ENCODE measurements around the gene CLIC3. TPM values are rescaled to one million over a fixed set of nuclear protein-coding genes. Genes with fewer than 3 reads are reported as not detected.

Gene CLIC3
- total RNA-seq, 1 experiment from 2014 or later: 0.55 TPM

DNA sequence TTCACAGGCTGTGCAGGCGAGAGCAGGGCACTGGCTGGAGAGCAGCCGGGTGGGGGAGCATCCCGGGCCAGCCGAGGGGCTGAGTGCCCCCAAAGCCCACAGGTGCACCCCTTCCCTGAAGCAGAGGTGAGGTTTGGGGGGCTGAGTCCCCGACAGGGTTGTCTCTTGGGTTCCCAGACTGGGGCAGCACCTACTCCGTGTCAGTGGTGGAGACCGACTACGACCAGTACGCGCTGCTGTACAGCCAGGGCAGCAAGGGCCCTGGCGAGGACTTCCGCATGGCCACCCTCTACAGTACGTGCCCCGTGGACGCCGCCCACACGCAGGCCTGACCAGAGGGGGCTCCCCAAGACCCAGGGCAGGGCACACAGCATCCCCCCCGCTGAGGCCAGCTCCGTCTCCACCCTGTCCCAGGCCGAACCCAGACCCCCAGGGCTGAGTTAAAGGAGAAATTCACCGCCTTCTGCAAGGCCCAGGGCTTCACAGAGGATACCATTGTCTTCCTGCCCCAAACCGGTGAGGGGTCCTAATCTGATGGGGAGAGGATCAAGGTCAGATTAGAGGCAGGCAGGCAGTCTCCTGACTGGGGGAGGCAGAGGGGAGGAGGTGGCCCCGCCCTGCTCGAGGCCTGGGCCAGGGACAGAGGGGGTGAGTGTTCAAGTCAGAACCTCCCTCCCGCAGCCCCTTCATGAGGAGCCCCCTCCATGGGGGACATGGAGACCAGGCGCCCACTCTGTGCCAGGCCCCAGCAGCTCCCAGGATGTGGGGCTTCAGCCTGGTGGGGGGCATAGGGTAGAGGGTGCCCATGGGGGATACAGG is 16.4 kb downstream of the CLIC3 start:
- no peaks in the 10 kb centered on the region for H3K9me3 ChIP-seq (replicated peaks)
- no peak overlapping the region for H3K4me3 ChIP-seq
- peaks cover 24% of the 10 kb centered on the region for H3K4me1 ChIP-seq
- DNase-seq: no peak
- H3K36me3 ChIP-seq: no peaks in the 10 kb centered on the region
- H3K27ac ChIP-seq: no peak overlapping the region
- peaks cover 4% of the 10 kb centered on the region; the same call in 1 of the 2 replicates for H3K27me3 ChIP-seq

DNA sequence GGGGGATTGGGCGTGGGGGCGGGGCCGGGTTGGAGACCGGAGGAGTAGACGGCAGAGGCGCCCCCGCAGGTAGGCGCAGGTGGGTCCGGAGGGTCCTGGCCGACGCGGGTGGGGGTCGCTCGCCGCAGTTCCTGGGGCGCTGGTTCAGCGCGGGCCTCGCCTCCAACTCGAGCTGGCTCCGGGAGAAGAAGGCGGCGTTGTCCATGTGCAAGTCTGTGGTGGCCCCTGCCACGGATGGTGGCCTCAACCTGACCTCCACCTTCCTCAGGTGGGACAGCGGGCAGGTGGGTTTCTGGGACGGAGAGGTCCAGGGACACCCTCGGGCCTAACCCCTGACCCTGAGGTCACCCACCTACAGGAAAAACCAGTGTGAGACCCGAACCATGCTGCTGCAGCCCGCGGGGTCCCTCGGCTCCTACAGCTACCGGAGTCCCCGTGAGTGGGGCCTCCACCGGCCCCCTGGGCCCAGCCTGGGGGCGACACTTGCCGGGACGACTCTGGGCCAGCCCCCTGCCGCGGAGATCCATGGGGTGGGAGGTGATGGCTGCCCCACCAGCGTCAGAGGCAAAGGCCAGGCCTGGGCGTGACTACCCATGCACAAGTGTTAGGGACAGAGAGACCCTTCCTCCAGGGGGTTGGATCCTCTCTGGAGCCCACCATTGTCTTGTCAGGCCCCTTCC is 17.4 kb downstream of the CLIC3 start:
- Histone ChIP-seq H3K27me3 (peaks cover 4% of the 10 kb centered on the region; the same call in 1 of the 2 replicates), H3K4me1 (peaks cover 24% of the 10 kb centered on the region), H3K4me3 (no peak overlapping the region), H3K36me3 (no peaks in the 10 kb centered on the region), H3K9me3 (replicated peaks) (no peaks in the 10 kb centered on the region), H3K27ac (no peak overlapping the region)
- DNase-seq: no peak

DNA sequence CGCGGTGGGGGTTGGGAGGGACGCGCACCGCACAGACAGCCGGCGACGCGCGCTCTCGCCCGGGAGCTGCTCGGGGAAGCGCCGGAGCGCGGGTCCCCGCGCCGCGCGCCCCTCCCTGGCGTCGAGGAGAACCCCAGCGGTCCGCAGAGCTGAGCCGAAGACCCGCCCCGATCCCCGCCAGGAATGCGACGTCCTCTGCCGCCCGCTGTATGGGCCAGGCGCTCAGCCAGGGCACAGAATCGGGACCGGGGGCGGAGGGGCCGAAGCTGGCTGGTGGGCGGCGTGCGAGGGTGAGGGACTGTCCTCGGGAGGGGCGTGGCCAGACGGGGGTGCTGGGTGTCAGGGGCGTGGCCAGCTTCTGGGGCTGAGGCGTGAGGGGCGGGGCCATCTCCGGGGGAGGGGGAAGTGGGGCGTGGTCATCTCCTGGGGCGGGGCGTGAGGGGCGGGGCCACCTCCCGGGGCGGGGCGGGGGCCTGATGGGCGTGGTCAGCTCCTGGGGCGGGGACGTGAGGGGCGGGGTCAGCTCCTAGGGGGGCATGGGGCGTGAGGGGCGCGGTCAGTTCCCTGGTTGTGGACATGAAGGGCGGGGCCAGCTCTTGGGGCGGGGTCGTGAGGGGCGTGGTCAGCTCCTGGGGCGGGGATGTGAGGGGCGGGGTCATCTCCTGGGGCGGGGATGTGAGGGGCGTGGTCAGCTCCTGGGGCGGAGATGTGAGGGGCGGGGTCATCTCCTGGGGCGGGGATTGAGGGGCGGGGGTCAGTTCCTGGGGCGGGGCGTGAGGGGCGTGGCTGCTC is 18.1 kb downstream of the CLIC3 start:
- H3K27ac ChIP-seq: no peak overlapping the region
- no peaks in the 10 kb centered on the region for H3K36me3 ChIP-seq
- no peaks in the 10 kb centered on the region for H3K9me3 ChIP-seq (replicated peaks)
- peaks cover 24% of the 10 kb centered on the region for H3K4me1 ChIP-seq
- no peak overlapping the region for H3K4me3 ChIP-seq
- DNase-seq: no peak
- H3K27me3 ChIP-seq: peaks cover 6% of the 10 kb centered on the region

DNA sequence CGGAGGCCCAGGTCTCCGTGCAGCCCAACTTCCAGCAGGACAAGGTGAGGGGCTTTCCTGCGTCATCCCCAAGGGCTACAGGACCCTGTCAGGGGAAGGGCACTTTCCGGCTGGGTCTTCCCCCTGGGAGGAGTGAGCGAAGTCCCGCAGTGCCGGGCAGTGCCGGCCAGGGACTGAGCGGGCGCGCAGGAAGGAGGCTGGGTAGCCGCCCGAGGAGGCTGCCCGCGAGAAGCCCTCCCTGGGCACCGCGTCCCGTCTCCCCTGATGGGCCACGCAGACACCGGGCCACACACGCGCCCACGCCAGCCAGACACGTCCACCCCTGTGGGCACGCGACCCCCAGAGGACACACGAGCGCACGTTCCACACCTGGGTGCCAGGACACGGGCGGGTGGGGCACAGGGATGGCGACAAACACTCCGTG is 18.7 kb downstream of the CLIC3 start:
- H3K4me1 ChIP-seq: peaks cover 23% of the 10 kb centered on the region

DNA sequence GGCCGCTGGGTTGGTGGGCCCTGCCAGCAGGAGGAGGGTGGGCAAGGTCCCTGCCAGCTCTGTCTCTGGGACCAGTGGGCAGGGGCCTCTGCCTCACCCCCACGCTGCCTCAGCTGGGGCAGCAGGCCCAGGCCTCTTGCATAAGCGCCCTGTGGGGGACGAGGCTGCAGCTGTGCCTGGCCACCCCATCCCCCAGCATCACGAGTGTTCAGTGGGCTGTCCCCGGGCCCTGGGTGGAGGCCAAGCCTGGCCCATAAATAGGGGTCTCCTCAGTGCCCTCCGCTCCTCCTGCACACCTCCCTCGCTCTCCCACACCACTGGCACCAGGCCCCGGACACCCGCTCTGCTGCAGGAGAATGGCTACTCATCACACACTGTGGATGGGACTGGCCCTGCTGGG is 19.1 kb downstream of the CLIC3 start, which contains the start of gene PTGDS:
PTGDS (plus strand) TSS at position 282 of the 400 bp plus-strand sequence; CDS start at position 357, 75 bp downstream.
- Histone ChIP-seq H3K4me1 (peaks cover 19% of the 10 kb centered on the region), H3K27me3 (peaks cover 16% of the 10 kb centered on the region), H3K27ac (no peak within 1 kb of the TSS), H3K9me3 (replicated peaks) (no peaks in the 10 kb centered on the region), H3K36me3 (no peaks in the 10 kb centered on the region), H3K4me3 (no peak within 1 kb of the TSS)
- DNase-seq: no peak

More for the DNA sequence above, 18.7 kb downstream of the CLIC3 start:
- Histone ChIP-seq H3K27ac (no peak overlapping the region), H3K36me3 (no peaks in the 10 kb centered on the region), H3K9me3 (replicated peaks) (no peaks in the 10 kb centered on the region), H3K4me3 (no peak overlapping the region), H3K27me3 (peaks cover 12% of the 10 kb centered on the region)
- no peak for DNase-seq

DNA sequence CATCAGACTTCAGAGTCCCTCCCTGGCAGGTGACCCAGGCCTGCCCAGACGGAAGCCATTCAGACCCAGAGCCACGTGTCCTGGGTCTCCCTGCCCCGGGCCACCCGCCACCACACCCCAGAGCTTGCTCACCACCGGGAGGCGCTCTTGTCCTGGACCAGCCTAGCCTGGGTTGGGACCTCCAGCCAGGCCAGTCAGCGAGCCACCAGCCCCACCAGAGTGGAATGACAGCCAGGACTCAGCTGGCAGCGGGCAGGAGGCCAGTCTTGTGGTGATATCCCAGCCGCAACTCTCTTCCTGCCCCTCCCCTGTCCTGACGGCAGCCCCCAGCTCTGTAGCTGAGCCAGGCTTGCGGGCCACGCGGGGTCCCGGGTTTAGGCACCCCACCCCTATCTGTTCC is 20.7 kb downstream of the CLIC3 start:
- Histone ChIP-seq H3K27me3 (peaks cover 30% of the 10 kb centered on the region), H3K9me3 (replicated peaks) (no peaks in the 10 kb centered on the region), H3K4me3 (no peak overlapping the region), H3K36me3 (no peaks in the 10 kb centered on the region), H3K4me1 (peaks cover 7% of the 10 kb centered on the region), H3K27ac (no peak overlapping the region)
- peak; percentile 63 to 68 for DNase-seq

DNA sequence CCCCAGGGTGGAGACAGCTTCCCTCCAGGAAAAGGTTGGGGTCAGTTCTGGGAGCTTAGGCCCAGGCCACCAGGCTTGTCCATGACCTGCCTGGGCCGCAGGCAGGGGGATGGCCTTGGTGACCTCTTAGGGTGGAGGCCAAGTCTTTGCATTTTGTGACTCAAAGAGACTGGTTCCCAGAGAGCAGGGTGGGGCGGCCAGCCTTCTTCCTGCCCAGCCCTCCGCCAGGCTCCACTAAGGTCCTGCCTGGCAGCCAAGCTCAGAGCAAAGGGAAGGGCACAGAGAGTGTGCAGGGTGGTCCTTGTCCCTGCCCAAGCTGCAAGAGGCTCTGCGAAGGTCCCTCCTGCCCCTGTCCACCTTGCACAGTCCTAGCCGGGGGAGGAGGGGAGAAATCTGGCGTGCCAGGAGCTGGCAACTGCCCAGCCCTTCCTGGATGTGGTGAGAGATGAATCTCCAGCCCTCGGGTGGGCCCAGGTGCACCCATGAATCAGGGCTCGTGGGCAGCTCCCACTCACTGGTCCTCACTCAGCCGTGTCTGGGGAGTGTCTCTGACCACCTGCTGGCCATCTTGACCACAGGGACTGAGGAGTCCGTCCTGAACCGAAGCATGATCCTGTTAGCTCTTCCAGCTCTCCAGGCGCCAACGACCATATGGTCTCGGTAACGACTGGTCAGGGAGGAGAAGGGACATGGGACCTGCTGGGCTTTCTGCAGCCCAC is 21.4 kb downstream of the CLIC3 start:
- peaks cover 7% of the 10 kb centered on the region for H3K4me1 ChIP-seq
- no peak for DNase-seq
- H3K27ac ChIP-seq: no peak overlapping the region
- no peaks in the 10 kb centered on the region for H3K9me3 ChIP-seq (replicated peaks)
- H3K27me3 ChIP-seq: peaks cover 35% of the 10 kb centered on the region
- no peaks in the 10 kb centered on the region for H3K36me3 ChIP-seq
- H3K4me3 ChIP-seq: no peak overlapping the region

DNA sequence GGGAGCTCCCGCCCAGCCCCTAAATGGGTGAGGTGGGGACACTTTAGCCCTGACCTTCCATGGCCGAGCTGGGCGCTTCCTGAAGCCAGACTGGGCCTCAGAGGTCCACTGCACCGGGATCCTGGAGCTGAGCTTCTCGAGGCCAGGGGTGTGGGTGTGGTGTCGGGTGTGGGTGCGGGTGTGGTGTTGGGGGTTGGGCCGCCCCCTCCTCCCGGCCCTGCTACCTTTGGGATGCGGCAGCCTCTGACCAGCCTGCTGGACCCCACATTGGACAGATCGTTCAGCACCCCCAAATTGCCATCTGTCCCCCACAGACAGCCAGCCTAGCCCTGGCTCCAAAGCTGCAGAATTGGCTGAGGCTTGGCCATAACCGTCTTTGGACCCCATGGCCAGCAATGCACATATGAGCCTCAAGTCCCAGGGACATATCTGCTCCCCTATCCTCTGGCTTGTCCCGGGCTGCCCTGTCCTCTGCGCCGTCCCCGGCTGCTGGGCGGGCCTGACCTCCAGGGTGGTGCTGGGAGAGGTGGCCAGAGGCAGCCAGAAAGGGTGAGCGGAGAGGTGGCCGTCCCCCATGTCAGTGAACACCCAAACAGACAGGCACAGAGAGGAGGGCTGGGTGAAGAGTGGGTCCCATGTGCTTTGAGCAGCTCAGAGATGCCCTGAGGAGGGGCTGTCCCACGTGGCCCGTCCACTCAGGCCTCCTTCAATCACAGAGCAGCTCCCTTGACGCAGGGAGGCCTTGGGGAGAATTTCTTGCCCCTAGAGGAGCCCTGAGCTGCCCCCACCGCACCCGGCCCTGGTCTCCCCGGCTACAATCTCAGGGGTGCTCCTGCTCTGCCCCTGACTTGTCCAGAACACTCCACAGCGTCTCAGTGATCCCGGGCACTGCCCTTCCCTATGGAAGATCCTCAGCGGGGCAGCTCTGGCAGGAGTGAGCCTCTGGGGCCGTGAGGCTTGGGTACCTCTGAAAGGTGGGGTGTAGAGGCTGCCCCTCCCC is 22.4 kb downstream of the CLIC3 start:
- DNase-seq: no peak
- Histone ChIP-seq H3K4me3 (no peak overlapping the region), H3K4me1 (peaks cover 7% of the 10 kb centered on the region), H3K27me3 (peaks cover 42% of the 10 kb centered on the region), H3K9me3 (replicated peaks) (no peaks in the 10 kb centered on the region), H3K27ac (no peak overlapping the region), H3K36me3 (no peaks in the 10 kb centered on the region)

DNA sequence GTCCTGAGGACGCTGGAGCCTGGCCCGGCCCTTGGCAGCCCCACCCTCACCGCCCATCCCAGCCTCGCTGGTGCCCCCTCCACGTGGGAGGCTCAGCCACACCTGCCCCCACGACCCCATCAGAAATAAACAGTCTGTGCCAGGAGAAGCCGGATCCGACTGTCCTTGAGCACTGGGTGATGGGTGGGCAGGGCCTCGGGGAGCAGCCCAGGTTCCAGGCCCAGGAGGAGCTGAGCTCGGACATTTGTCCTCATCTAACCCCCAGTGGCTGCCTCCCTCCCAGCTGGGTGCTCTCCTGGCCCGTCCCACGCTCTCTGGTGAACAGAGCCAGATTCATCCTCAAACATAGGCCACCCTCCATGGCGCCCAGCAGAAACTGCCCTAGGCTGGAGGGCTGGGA is 23.6 kb downstream of the CLIC3 start:
- Histone ChIP-seq H3K4me1 (peaks cover 7% of the 10 kb centered on the region), H3K9me3 (replicated peaks) (no peaks in the 10 kb centered on the region), H3K36me3 (no peaks in the 10 kb centered on the region)

DNA sequence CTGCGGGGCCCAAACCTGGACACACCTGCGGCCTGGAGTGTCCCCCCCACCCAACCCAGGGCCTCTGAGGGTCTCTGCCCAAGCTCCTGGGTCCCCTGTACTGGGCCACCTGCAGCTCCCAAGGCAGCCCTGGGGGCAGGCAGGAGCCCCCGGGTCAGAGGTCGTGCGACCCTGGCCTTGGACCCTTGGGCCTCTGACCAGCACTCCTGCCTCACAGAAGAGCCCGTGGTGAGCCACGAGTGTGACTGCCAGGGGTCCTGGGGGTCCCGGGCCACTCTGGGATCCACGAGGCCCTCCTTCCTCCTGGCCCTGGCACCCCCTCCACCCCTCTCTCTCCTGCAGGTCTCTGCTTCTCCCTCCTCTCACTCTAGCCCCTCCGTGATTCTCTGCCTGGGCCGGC is 24.0 kb downstream of the CLIC3 start:
- no peaks in the 10 kb centered on the region for H3K36me3 ChIP-seq
- H3K4me3 ChIP-seq: no peak overlapping the region
- DNase-seq: no peak
- peaks cover 7% of the 10 kb centered on the region for H3K4me1 ChIP-seq
- H3K27me3 ChIP-seq: peaks cover 53% of the 10 kb centered on the region
- H3K9me3 ChIP-seq (replicated peaks): no peaks in the 10 kb centered on the region
- no peak overlapping the region for H3K27ac ChIP-seq

More for the DNA sequence above, 23.6 kb downstream of the CLIC3 start:
- DNase-seq: no peak
- peaks cover 52% of the 10 kb centered on the region for H3K27me3 ChIP-seq
- H3K4me3 ChIP-seq: no peak overlapping the region
- no peak overlapping the region for H3K27ac ChIP-seq

DNA sequence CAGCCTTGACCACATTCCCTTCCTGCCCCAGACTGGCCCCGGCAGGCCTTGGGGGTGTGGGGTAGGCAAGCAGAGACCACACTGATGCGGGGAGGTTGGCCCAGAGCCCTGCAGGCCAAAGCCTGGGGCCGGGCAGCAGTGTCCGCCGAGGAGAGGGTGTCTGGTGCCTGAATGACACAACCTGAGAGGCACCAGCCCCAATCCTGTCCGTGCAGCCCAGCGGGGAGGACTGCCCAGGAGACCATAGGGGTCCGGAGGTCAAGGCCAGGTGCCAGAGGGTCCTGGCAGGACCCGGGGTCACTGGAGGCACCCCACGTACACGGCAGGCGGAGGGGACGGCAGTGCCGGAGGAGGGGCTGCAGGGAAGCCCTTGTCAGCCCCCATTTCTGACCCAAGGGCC is 24.6 kb downstream of the CLIC3 start:
- H3K4me1 ChIP-seq: peaks cover 7% of the 10 kb centered on the region
- H3K27me3 ChIP-seq: peaks cover 58% of the 10 kb centered on the region
- H3K9me3 ChIP-seq (replicated peaks): no peaks in the 10 kb centered on the region
- DNase-seq: no peak
- no peak overlapping the region for H3K4me3 ChIP-seq
- no peak overlapping the region for H3K27ac ChIP-seq
- no peaks in the 10 kb centered on the region for H3K36me3 ChIP-seq

DNA sequence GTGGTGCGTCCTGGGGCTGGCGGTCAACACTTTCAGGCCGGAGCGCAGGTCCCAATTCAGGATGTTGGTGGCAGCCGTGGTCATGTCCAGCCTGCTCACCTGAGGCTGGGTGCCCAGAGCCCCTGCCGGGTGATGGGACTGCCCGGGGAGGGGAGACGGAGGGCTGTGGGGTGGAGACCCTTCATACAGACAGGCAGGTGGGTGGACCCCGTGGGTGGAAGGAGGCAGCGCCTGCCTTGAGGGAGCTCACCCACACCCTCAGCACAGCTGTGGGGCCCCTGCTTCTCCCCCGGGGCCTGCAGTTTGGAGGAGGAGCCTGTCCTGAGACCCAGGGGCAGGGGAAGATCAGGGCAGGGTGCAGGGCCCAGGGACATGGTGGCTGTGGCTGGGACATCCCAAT is 26.0 kb downstream of the CLIC3 start:
- Histone ChIP-seq H3K36me3 (no peaks in the 10 kb centered on the region), H3K27me3 (peaks cover 60% of the 10 kb centered on the region), H3K4me1 (no peaks in the 10 kb centered on the region), H3K4me3 (no peak overlapping the region), H3K27ac (no peak overlapping the region), H3K9me3 (replicated peaks) (no peaks in the 10 kb centered on the region)
- no peak for DNase-seq

DNA sequence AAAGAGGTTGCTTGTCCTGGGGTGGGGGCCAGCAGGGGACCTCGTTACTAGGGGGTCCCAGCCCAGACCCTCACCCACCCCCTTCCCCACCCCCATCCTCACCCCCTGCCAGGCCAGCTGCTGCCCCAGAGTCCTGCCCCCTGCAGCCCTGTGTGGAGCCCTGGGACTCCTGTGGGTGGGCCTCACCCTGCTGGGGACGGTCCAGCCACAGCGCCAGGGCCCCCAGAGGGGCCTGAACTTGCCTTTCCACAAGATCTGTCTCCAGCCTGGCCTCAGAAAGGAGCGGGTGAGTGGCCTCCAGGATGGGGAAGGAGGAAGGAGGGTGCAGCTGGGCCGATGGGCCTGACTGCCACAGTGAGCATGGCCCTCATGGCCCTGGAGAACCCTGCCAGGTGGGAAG is 26.6 kb downstream of the CLIC3 start:
- H3K4me1 ChIP-seq: no peaks in the 10 kb centered on the region
- no peak overlapping the region for H3K27ac ChIP-seq
- no peaks in the 10 kb centered on the region for H3K36me3 ChIP-seq
- H3K9me3 ChIP-seq (replicated peaks): no peaks in the 10 kb centered on the region
- no peak for DNase-seq
- peaks cover 61% of the 10 kb centered on the region for H3K27me3 ChIP-seq
- H3K4me3 ChIP-seq: no peak overlapping the region
